HEK293 (cell line): Measurements from ENCODE around the gene HRC.
A peak's percentile ranks its signal among the peaks of the same experiment; 100 is the strongest.

Source experiments
- CTCF ChIA-PET: fragments of 350-600 bp; formaldehyde crosslinking; extraction: SDS; loops from one replicate; lab custom pipeline; 2021; ENCODE audit warnings: antibody characterized with exemption; lab: Yijun Ruan, JAX
- POLR2A ChIA-PET: fragments of 300-600 bp; formaldehyde crosslinking; extraction: SDS; loops from one replicate; lab custom pipeline; 2020; ENCODE audit warnings: antibody characterized with exemption, inconsistent platforms; lab: Yijun Ruan, JAX
- H3K27ac ChIP-seq: fragments of 200-500 bp; sonication (Bioruptor generic); 2 replicates; pipeline ENCODE4 v1.5.1; 2014; ENCODE audit warnings: low read depth, low read length, control low read depth, inconsistent platforms; ENCODE audit errors: extremely low read depth
- H3K36me3 ChIP-seq, 2 experiments: fragments of 200-500 bp in 1 of 2; sonication (Bioruptor generic) in 1 of 2; 1 replicate in 1 of 2; 2 replicates in 1 of 2; pipeline ENCODE4 v1.5.1; 2014 to 2017; ENCODE audit warnings: inconsistent platforms in 2 of 2, low read length in 2 of 2; ENCODE audit not compliant: control insufficient read depth in 2 of 2, insufficient read depth in 1 of 2
- H3K4me1 ChIP-seq: fragments of 200-500 bp; sonication (Bioruptor generic); 2 replicates; pipeline ENCODE4 v1.5.1; 2014; ENCODE audit warnings: mild to moderate bottlenecking, low read length, inconsistent platforms; ENCODE audit not compliant: control insufficient read depth, insufficient read depth
- H3K4me3 ChIP-seq: 2 replicates; pipeline ENCODE4 v1.5.1; 2011; ENCODE audit warnings: low read depth, mild to moderate bottlenecking, control low read depth, low read length, moderate library complexity
- H3K9me3 ChIP-seq: fragments of 200-500 bp; sonication (Bioruptor generic); 2 replicates; pipeline ENCODE4 v1.5.1; 2014; ENCODE audit warnings: low read depth, low read length, inconsistent platforms; ENCODE audit not compliant: control insufficient read depth, insufficient read depth
- GFI1B ChIP-seq: fragments of 450-650 bp; formaldehyde crosslinking; IDR thresholded peaks from 2 replicates; pipeline ENCODE4 v1.5.1; 2016; ENCODE audit warnings: missing biosample characterization, missing genetic modification characterization
- KLF16 ChIP-seq: fragments of 450-650 bp; formaldehyde crosslinking; IDR thresholded peaks from 2 replicates; pipeline ENCODE4 v1.5.1; 2017; ENCODE audit warnings: missing biosample characterization, missing genetic modification characterization
- KLF7 ChIP-seq: fragments of 450-650 bp; formaldehyde crosslinking; IDR thresholded peaks from 2 replicates; pipeline ENCODE4 v1.5.1; 2016; ENCODE audit warnings: missing biosample characterization, missing genetic modification characterization, borderline replicate concordance
- MZF1 ChIP-seq: fragments of 450-650 bp; formaldehyde crosslinking; IDR thresholded peaks from 2 replicates; pipeline ENCODE4 v1.5.1; 2017; ENCODE audit warnings: missing biosample characterization, missing genetic modification characterization, borderline replicate concordance
- PATZ1 ChIP-seq: fragments of 450-650 bp; formaldehyde crosslinking; IDR thresholded peaks from 2 replicates; pipeline ENCODE4 v1.5.1; 2016; ENCODE audit warnings: missing biosample characterization, missing genetic modification characterization
- REPIN1 ChIP-seq: fragments of 450-650 bp; formaldehyde crosslinking; IDR thresholded peaks from 2 replicates; pipeline ENCODE4 v1.5.1; 2017; ENCODE audit warnings: missing biosample characterization, missing genetic modification characterization, low read depth
- SP2 ChIP-seq: fragments of 450-650 bp; formaldehyde crosslinking; IDR thresholded peaks from 2 replicates; pipeline ENCODE4 v1.5.1; 2016; ENCODE audit warnings: missing biosample characterization, missing genetic modification characterization
- SP7 ChIP-seq: fragments of 450-650 bp; formaldehyde crosslinking; IDR thresholded peaks from 2 replicates; pipeline ENCODE4 v1.5.1; 2016; ENCODE audit warnings: missing biosample characterization, missing genetic modification characterization
- ZBTB7A ChIP-seq: fragments of 450-650 bp; formaldehyde crosslinking; IDR thresholded peaks from 2 replicates; pipeline ENCODE4 v1.5.1; 2016; ENCODE audit warnings: low read depth, missing biosample characterization, missing genetic modification characterization
- ZEB2 ChIP-seq: fragments of 450-650 bp; formaldehyde crosslinking; IDR thresholded peaks from 2 replicates; pipeline ENCODE4 v1.5.1; 2016; ENCODE audit warnings: missing biosample characterization, missing genetic modification characterization
- ZFHX2 ChIP-seq: fragments of 450-650 bp; formaldehyde crosslinking; conservative IDR thresholded peaks from 2 replicates; pipeline ENCODE4 v1.5.1; 2016; ENCODE audit warnings: missing biosample characterization, missing genetic modification characterization
- ZNF121 ChIP-seq: fragments of 450-650 bp; formaldehyde crosslinking; IDR thresholded peaks from 2 replicates; pipeline ENCODE4 v1.5.1; 2016; ENCODE audit warnings: missing biosample characterization, missing genetic modification characterization
- ZNF16 ChIP-seq: fragments of 450-650 bp; formaldehyde crosslinking; IDR thresholded peaks from 2 replicates; pipeline ENCODE4 v1.5.1; 2016; ENCODE audit warnings: low read depth, missing biosample characterization, missing genetic modification characterization
- ZNF335 ChIP-seq: fragments of 450-650 bp; formaldehyde crosslinking; conservative IDR thresholded peaks from 2 replicates; pipeline ENCODE4 v1.5.1; 2016; ENCODE audit warnings: missing biosample characterization, missing genetic modification characterization
- ZNF350 ChIP-seq: fragments of 450-650 bp; formaldehyde crosslinking; IDR thresholded peaks from 2 replicates; pipeline ENCODE4 v1.5.0; 2017; ENCODE audit warnings: missing biosample characterization, mild to moderate bottlenecking, missing genetic modification characterization
- ZNF354C ChIP-seq: fragments of 450-650 bp; formaldehyde crosslinking; IDR thresholded peaks from 2 replicates; pipeline ENCODE4 v1.5.1; 2016; ENCODE audit warnings: missing biosample characterization, missing genetic modification characterization, low read depth, borderline replicate concordance
- ZNF366 ChIP-seq: fragments of 450-650 bp; formaldehyde crosslinking; conservative IDR thresholded peaks from 2 replicates; pipeline ENCODE4 v1.5.1; 2016; ENCODE audit warnings: missing biosample characterization, missing genetic modification characterization
- ZNF548 ChIP-seq: fragments of 450-650 bp; formaldehyde crosslinking; IDR thresholded peaks from 2 replicates; pipeline ENCODE4 v1.5.1; 2016; ENCODE audit warnings: missing biosample characterization, missing genetic modification characterization
- ZNF558 ChIP-seq: fragments of 450-650 bp; formaldehyde crosslinking; IDR thresholded peaks from 2 replicates; pipeline ENCODE4 v1.5.1; 2016; ENCODE audit warnings: missing biosample characterization, missing genetic modification characterization
- ZNF561 ChIP-seq: fragments of 450-650 bp; IDR thresholded peaks from 2 replicates; pipeline ENCODE4 v1.5.1; 2018; ENCODE audit warnings: missing biosample characterization, missing genetic modification characterization, borderline replicate concordance
- ZNF623 ChIP-seq: fragments of 450-650 bp; formaldehyde crosslinking; IDR thresholded peaks from 2 replicates; pipeline ENCODE4 v1.5.1; 2016; ENCODE audit warnings: missing biosample characterization, missing genetic modification characterization
- ZNF664 ChIP-seq: fragments of 450-650 bp; formaldehyde crosslinking; IDR thresholded peaks from 2 replicates; pipeline ENCODE4 v1.5.1; 2016; ENCODE audit warnings: missing biosample characterization, missing genetic modification characterization
- ZNF704 ChIP-seq: fragments of 450-650 bp; formaldehyde crosslinking; IDR thresholded peaks from 2 replicates; pipeline ENCODE4 v1.5.1; 2016; ENCODE audit warnings: missing biosample characterization, missing genetic modification characterization
- ZNF768 ChIP-seq: fragments of 450-650 bp; formaldehyde crosslinking; IDR thresholded peaks from 2 replicates; pipeline ENCODE4 v1.5.1; 2018; ENCODE audit warnings: missing biosample characterization, mild to moderate bottlenecking, missing genetic modification characterization
- ZXDB ChIP-seq: fragments of 450-650 bp; formaldehyde crosslinking; IDR thresholded peaks from 2 replicates; pipeline ENCODE4 v1.5.1; 2016; ENCODE audit warnings: missing biosample characterization, missing genetic modification characterization
- TF ChIP-seq, protein P1 (sequence below): fragments of 450-650 bp; IDR thresholded peaks from 2 replicates; pipeline ENCODE4 v1.5.1; 2018; ENCODE audit warnings: missing biosample characterization, missing genetic modification characterization
- TF ChIP-seq, protein P2 (sequence below): fragments of 450-650 bp; formaldehyde crosslinking; IDR thresholded peaks from 2 replicates; pipeline ENCODE4 v1.5.1; 2016; ENCODE audit warnings: missing biosample characterization, missing genetic modification characterization

Gene HRC

DNA sequence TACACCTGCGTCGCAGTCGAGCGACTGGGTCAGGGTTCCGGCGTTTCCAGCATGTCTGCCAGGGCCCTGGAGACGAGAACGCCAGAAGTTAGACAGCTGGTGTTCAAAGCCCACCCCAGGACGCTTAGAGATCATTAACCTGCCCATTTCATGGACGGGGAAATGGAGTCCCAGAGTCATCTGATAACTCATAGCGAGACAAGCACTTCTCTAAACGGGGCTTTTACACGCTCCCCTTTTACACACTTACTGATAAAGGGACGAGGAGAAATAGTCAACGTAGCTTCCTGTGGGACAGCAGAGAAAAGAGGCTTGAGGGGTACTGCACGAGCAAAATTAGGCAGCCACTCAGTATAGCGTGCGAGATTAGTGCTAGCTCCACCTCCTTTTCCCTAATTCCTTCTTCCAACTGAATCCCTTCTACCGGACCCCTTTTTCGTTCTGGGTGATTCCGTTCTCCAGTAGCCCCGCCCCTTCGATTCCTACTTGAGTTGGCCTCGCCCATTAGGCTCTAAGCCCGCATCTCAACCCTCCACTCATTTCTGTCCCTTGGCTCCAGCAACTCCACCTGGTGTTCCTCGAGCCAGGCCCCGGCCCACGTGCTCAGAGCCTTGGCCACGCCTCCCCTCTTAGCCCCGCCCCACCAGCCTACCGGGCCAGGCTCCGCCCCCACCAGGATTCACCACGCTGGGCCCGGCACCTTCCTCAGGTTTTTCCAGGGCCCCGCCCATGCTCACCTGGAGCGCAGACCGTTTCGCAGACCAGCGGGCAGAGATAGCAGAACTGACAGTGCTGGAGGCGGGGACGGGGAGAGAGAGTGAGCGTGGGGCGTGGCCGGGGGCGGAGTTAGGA is 3.7 kb downstream of the HRC start:
- H3K4me3 ChIP-seq: no peak overlapping the region
- no peak overlapping the region for H3K27ac ChIP-seq
- ChIA-PET CTCF (interaction anchor here (0.7 to 1.7 kb wide), 3 partner anchors 47 to 57 kb away, joined by 5 to 7 read pairs (median 5); no protein-coding TSS in a partner anchor), POLR2A (interaction anchor here (1.2 to 3.8 kb wide), 5 partner anchors 11 to 37 kb away, joined by 3 to 27 read pairs (median 17); partner anchors contain the start of gene LIN7B)
- no peaks in the 10 kb centered on the region for H3K36me3 ChIP-seq
- no peaks in the 10 kb centered on the region for H3K9me3 ChIP-seq
- H3K4me1 ChIP-seq: peaks cover 6% of the 10 kb centered on the region
- TF ChIP-seq ZNF350 (tag by site-specific recombination) (no peak), ZNF335 (tag by site-specific recombination) (peak; percentile 18), ZNF354C (tag by site-specific recombination) (no peak), MZF1 (tag by site-specific recombination) (peak; percentile 93), ZXDB (tag by site-specific recombination) (no peak; the same call in 1 of the 2 replicates), GFI1B (tag by site-specific recombination) (no peak), ZNF548 (tag by site-specific recombination) (no peak), ZBTB7A (tag by site-specific recombination) (0 out of 2 replicates have a peak, but pooled peaks have one; percentile 64), PATZ1 (tag by site-specific recombination) (peak; percentile 67), ZNF664 (tag by site-specific recombination) (0 out of 2 replicates have a peak, but pooled peaks have one; percentile 32), REPIN1 (no peak), SP7 (peak; percentile 15; the same call in 1 of the 2 replicates), ZNF623 (tag by site-specific recombination) (no peak; the same call in 1 of the 2 replicates), ZNF561 (tag by site-specific recombination) (0 out of 2 replicates have a peak, but pooled peaks have one; percentile 41), ZNF558 (no peak), ZNF121 (tag by site-specific recombination) (peak; percentile 42; the same call in 1 of the 2 replicates), ZEB2 (tag by site-specific recombination) (0 out of 2 replicates have a peak, but pooled peaks have one; percentile 72), KLF16 (peak; percentile 80), ZNF768 (tag by site-specific recombination) (no peak), ZFHX2 (peak; percentile 64), SP2 (tag by site-specific recombination) (peak; percentile 84), ZNF366 (tag by site-specific recombination) (peak; percentile 67), KLF7 (tag by site-specific recombination) (no peak), ZNF704 (tag by site-specific recombination) (no peak), ZNF16 (no peak)
- TF ChIP-seq, protein P1, sequence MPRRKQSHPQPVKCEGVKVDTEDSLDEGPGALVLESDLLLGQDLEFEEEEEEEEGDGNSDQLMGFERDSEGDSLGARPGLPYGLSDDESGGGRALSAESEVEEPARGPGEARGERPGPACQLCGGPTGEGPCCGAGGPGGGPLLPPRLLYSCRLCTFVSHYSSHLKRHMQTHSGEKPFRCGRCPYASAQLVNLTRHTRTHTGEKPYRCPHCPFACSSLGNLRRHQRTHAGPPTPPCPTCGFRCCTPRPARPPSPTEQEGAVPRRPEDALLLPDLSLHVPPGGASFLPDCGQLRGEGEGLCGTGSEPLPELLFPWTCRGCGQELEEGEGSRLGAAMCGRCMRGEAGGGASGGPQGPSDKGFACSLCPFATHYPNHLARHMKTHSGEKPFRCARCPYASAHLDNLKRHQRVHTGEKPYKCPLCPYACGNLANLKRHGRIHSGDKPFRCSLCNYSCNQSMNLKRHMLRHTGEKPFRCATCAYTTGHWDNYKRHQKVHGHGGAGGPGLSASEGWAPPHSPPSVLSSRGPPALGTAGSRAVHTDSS: peak; percentile 34; the same call in 1 of the 2 replicates
- TF ChIP-seq, protein P2, sequence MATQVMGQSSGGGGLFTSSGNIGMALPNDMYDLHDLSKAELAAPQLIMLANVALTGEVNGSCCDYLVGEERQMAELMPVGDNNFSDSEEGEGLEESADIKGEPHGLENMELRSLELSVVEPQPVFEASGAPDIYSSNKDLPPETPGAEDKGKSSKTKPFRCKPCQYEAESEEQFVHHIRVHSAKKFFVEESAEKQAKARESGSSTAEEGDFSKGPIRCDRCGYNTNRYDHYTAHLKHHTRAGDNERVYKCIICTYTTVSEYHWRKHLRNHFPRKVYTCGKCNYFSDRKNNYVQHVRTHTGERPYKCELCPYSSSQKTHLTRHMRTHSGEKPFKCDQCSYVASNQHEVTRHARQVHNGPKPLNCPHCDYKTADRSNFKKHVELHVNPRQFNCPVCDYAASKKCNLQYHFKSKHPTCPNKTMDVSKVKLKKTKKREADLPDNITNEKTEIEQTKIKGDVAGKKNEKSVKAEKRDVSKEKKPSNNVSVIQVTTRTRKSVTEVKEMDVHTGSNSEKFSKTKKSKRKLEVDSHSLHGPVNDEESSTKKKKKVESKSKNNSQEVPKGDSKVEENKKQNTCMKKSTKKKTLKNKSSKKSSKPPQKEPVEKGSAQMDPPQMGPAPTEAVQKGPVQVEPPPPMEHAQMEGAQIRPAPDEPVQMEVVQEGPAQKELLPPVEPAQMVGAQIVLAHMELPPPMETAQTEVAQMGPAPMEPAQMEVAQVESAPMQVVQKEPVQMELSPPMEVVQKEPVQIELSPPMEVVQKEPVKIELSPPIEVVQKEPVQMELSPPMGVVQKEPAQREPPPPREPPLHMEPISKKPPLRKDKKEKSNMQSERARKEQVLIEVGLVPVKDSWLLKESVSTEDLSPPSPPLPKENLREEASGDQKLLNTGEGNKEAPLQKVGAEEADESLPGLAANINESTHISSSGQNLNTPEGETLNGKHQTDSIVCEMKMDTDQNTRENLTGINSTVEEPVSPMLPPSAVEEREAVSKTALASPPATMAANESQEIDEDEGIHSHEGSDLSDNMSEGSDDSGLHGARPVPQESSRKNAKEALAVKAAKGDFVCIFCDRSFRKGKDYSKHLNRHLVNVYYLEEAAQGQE: no peak
